Lower leg skin (tissue), 4 donors: Measurements from ENCODE around the gene PSMB5. TPM values are rescaled to one million over a fixed set of nuclear protein-coding genes. Genes with fewer than 3 reads are reported as not detected.

Experiments used
- DNase-seq, 2 donors: peaks; one replicate each; pipeline ENCODE4 v3.0.0-alpha.2; 2019; ENCODE audit warnings: low spot score in 2 of 2
- H3K4me3 ChIP-seq: fragments of 200-600 bp; sonication (generic); 2 replicates; pipeline ENCODE4 v1.5.1; 2017; ENCODE audit warnings: mild to moderate bottlenecking, low read depth; ENCODE audit not compliant: poor library complexity, severe bottlenecking
- CTCF ChIP-seq, 3 donors: fragments of 450-650 bp; IDR thresholded peaks; one replicate each; pipeline ENCODE4 v1.5.1; 2016; ENCODE audit warnings: antibody characterized with exemption in 3 of 3, mild to moderate bottlenecking in 3 of 3, moderate library complexity in 2 of 3
- POLR2A ChIP-seq, 2 donors: fragments of 450-650 bp; IDR thresholded peaks; one replicate each; pipeline ENCODE4 v1.6.1; 2016 to 2017; ENCODE audit warnings: antibody characterized with exemption in 2 of 2, mild to moderate bottlenecking in 1 of 2, moderate library complexity in 1 of 2
- WGBS, 2 donors: methylation state at CpG; one replicate each; pipeline ENCODE4 v1.1.5; 2018; 5-methylcytosine and 5-hydroxymethylcytosine counted together
- intact Hi-C: fragments of 100-400 bp; cut with DNase I; formaldehyde crosslinking; loops from one replicate; pipeline ENCODE4 v1.15.0; 2023; ENCODE audit warnings: low total_unique reads
- total RNA-seq, 4 donors: library from RNA; depleted of rRNA; stranded (reverse); fragments of >200 nt; gene quantifications; one replicate each; pipeline ENCODE4 v1.1.0, GENCODE V29; 2016

Gene PSMB5
- total RNA-seq, 4 donors from 2014 or later = 70.6 to 148 (median 116) TPM

GRCh38 chr14:23069413-23069806, 34.7 kb upstream of the PSMB5 start:
- DNase-seq = no peak
- TF ChIP-seq CTCF (IDR thresholded peaks at IDR 0.05) (no peak), POLR2A (IDR thresholded peaks at IDR 0.05) (no peak)
- intact Hi-C loops = no loop called here
- 84 to 86% methylated on average over 4 of the region's 4 CpGs for WGBS, 2 donors
- H3K4me3 ChIP-seq = no peak overlapping the region

- TF ChIP-seq POLR2A (IDR thresholded peaks at IDR 0.05) = no peak
- TF ChIP-seq CTCF (IDR thresholded peaks at IDR 0.05) = peak in 1 of 3 donors; percentile 80
- 28 to 29% methylated on average over 8 of the region's 8 CpGs for WGBS, 2 donors
- peak; percentile 83 to 93 for DNase-seq
- H3K4me3 ChIP-seq = no peak overlapping the region
- intact Hi-C loops = no loop called here
Measured at GRCh38 chr14:23068789-23069412, 34.2 kb upstream of the PSMB5 start.

- no peak for TF ChIP-seq CTCF (IDR thresholded peaks at IDR 0.05)
- TF ChIP-seq POLR2A (IDR thresholded peaks at IDR 0.05) = no peak
- H3K4me3 ChIP-seq = no peak overlapping the region
- WGBS, 2 donors = 74 to 75% methylated on average over 14 of the region's 14 CpGs
Measured at GRCh38 chr14:23067847-23068788, 33.4 kb upstream of the PSMB5 start.

GRCh38 chr14:23066855-23067744, 32.4 kb upstream of the PSMB5 start:
- WGBS, 2 donors = 85 to 89% methylated on average over 23 of the region's 23 CpGs
- TF ChIP-seq POLR2A (IDR thresholded peaks at IDR 0.05) (no peak), CTCF (IDR thresholded peaks at IDR 0.05) (no peak)
- no peak overlapping the region for H3K4me3 ChIP-seq
- intact Hi-C loops = no loop called here
- DNase-seq = peak in 1 of 2 donors; percentile 9

More at GRCh38 chr14:23067847-23068788, 33.4 kb upstream of the PSMB5 start:
- intact Hi-C loops = no loop called here
- no peak for DNase-seq

GRCh38 chr14:23066368-23066767, 31.7 kb upstream of the PSMB5 start:
- WGBS, 2 donors = 77 to 88% methylated on average over 3 of the region's 3 CpGs
- peak in 1 of 2 donors; percentile 0 for DNase-seq
- no peak overlapping the region for H3K4me3 ChIP-seq
- no peak for TF ChIP-seq POLR2A (IDR thresholded peaks at IDR 0.05)
- TF ChIP-seq CTCF (IDR thresholded peaks at IDR 0.05) = no peak
- intact Hi-C loops = no loop called here
